HCT116 (cell line): ENCODE results near the gene GRID2. TPM values are rescaled to one million over a fixed set of nuclear protein-coding genes. Genes with fewer than 3 reads are reported as not detected.

ENCODE experiments used
- ATAC-seq: fragments of 200-7000 bp; cut with Tn5 transposase; 2 replicates; pipeline ENCODE4 v1.9.1; 2020; ENCODE audit warnings: mild to moderate bottlenecking, moderate library complexity
- BruUV-seq: library from RNA; stranded (reverse); fragments of 400-500 nt; replicated peaks from 2 replicates; lab custom pipeline; 2021; lab: Mats Ljungman, UMichigan
- CTCF ChIA-PET: fragments of 300-600 bp; sonication (Branson Sonifier 250); formaldehyde crosslinking; loops from one replicate; lab custom pipeline; 2021; ENCODE audit warnings: antibody characterized with exemption; lab: Charles Lee
- POLR2A ChIA-PET: fragments of 300-600, 350-600 bp; sonication (Branson Sonifier 250); formaldehyde crosslinking; loops from one replicate; lab custom pipeline; 2021; ENCODE audit warnings: antibody characterized with exemption; lab: Charles Lee
- RAD21 ChIA-PET, 2 experiments: fragments of 300-600 bp; sonication (Branson Sonifier 250); formaldehyde crosslinking; loops; one replicate each; lab custom pipeline; 2023; ENCODE audit warnings: low total read pairs in 2 of 2; ENCODE audit not compliant: uncharacterized antibody in 2 of 2, unreplicated experiment in 2 of 2, low non-redundant PET in 1 of 2; lab: Charles Lee
- DNase-seq: peaks from one replicate; pipeline ENCODE4 v3.0.0-alpha.2; 2010; ENCODE audit warnings: low read depth, low spot score
- H2AFZ ChIP-seq: fragments of 200-600 bp; shearing (Covaris generic), sonication (generic); 2 replicates; pipeline ENCODE4 v1.6.1; 2017; ENCODE audit warnings: low read depth, mixed run types, mixed read lengths, antibody characterized with exemption, low read length; ENCODE audit not compliant: poor library complexity, severe bottlenecking
- H3K27ac ChIP-seq: 2 replicates; pipeline ENCODE4 v1.5.1; 2012; ENCODE audit warnings: low read depth, low read length
- H3K27me3 ChIP-seq: fragments of 200-600 bp; sonication (generic); 2 replicates; pipeline ENCODE4 v1.6.1; 2016; ENCODE audit warnings: mixed run types, low read length, mixed read lengths; ENCODE audit not compliant: insufficient read depth
- H3K36me3 ChIP-seq, 2 experiments: fragments of 200-500 bp in 1 of 2; fragments of 200-600 bp in 1 of 2; sonication (Bioruptor generic) in 1 of 2; sonication (generic) in 1 of 2; 2 replicates each; pipeline versions ENCODE4 v1.5.1 to v1.6.1; 2014 to 2016; ENCODE audit warnings: low read length in 2 of 2, inconsistent platforms in 1 of 2, mixed read lengths in 1 of 2, mixed run types in 1 of 2; ENCODE audit not compliant: insufficient read depth in 2 of 2, control insufficient read depth in 1 of 2
- H3K4me1 ChIP-seq, 2 experiments: fragments of 200-600 bp in 1 of 2; sonication (generic) in 1 of 2; 2 replicates each; pipeline versions ENCODE4 v1.5.1 to v1.6.1; 2012 to 2017; ENCODE audit warnings: low read length in 2 of 2, inconsistent platforms in 1 of 2, mild to moderate bottlenecking in 1 of 2, mixed read lengths in 1 of 2, mixed run types in 1 of 2, moderate library complexity in 1 of 2; ENCODE audit not compliant: insufficient read depth in 2 of 2, control insufficient read depth in 1 of 2
- H3K4me2 ChIP-seq: fragments of 200-600 bp; sonication (generic); 2 replicates; pipeline ENCODE4 v1.6.1; 2017; ENCODE audit warnings: mixed run types, low read length, mixed read lengths
- H3K4me3 ChIP-seq, 2 experiments: fragments of 200-600 bp in 1 of 2; sonication (generic) in 1 of 2; replicated peaks in 1 of 2; 2 replicates each; pipeline ENCODE4 v1.5.1; 2011 to 2016; ENCODE audit warnings: low read length in 2 of 2, control low read depth in 1 of 2, low read depth in 1 of 2, mild to moderate bottlenecking in 1 of 2, mixed read lengths in 1 of 2, mixed run types in 1 of 2
- H3K79me2 ChIP-seq: fragments of 200-600 bp; sonication (generic); 2 replicates; pipeline ENCODE4 v1.6.1; 2017; ENCODE audit warnings: mild to moderate bottlenecking, mixed run types, low read length, moderate library complexity, mixed read lengths; ENCODE audit not compliant: insufficient read depth
- H3K9ac ChIP-seq: fragments of 200-600 bp; sonication (generic); 2 replicates; pipeline ENCODE4 v1.6.1; 2016; ENCODE audit warnings: low read length, mixed read lengths
- H3K9me2 ChIP-seq: fragments of 200-600 bp; sonication (generic), shearing (Covaris generic); 2 replicates; pipeline ENCODE4 v1.6.1; 2017; ENCODE audit warnings: mixed run types, mild to moderate bottlenecking, moderate library complexity; ENCODE audit not compliant: insufficient read depth
- H3K9me3 ChIP-seq, 2 experiments: fragments of 200-500 bp in 1 of 2; fragments of 200-600 bp in 1 of 2; sonication (Bioruptor generic) in 1 of 2; sonication (generic) in 1 of 2; 2 replicates each; pipeline ENCODE4 v1.6.1; 2014 to 2017; ENCODE audit warnings: low read length in 2 of 2, mixed read lengths in 2 of 2, inconsistent platforms in 1 of 2, low read depth in 1 of 2, mild to moderate bottlenecking in 1 of 2, mixed run types in 1 of 2, moderate library complexity in 1 of 2; ENCODE audit not compliant: control insufficient read depth in 1 of 2, insufficient read depth in 1 of 2
- H4K20me1 ChIP-seq: fragments of 200-600 bp; sonication (generic), shearing (Covaris generic); 2 replicates; pipeline ENCODE4 v1.6.1; 2017; ENCODE audit warnings: mixed run types, mild to moderate bottlenecking, moderate library complexity; ENCODE audit not compliant: insufficient read depth
- CEBPB ChIP-seq: IDR thresholded peaks from 2 replicates; pipeline ENCODE4 v1.6.1; 2012; ENCODE audit warnings: low read depth
- EGR1 ChIP-seq: IDR thresholded peaks from 2 replicates; pipeline ENCODE4 v1.6.1; 2012; ENCODE audit warnings: low read depth
- ELF1 ChIP-seq: IDR thresholded peaks from 2 replicates; pipeline ENCODE4 v1.6.1; 2012; ENCODE audit warnings: low read depth, borderline replicate concordance
- EZH2phosphoT487 ChIP-seq: fragments of 200-600 bp; IDR thresholded peaks from 2 replicates; pipeline ENCODE4 v1.6.1; 2018; ENCODE audit warnings: antibody characterized with exemption, borderline replicate concordance
- JUND ChIP-seq: IDR thresholded peaks from 2 replicates; pipeline ENCODE4 v1.6.1; 2012
- POLR2AphosphoS5 ChIP-seq: IDR thresholded peaks from 2 replicates; pipeline ENCODE4 v1.6.1; 2011; ENCODE audit warnings: mild to moderate bottlenecking, low read depth, low read length, moderate library complexity
- SIN3A ChIP-seq: IDR thresholded peaks from 2 replicates; pipeline ENCODE4 v1.6.1; 2012; ENCODE audit warnings: low read depth
- SP1 ChIP-seq: IDR thresholded peaks from 2 replicates; pipeline ENCODE4 v1.6.1; 2012; ENCODE audit warnings: low read depth
- SRF ChIP-seq: IDR thresholded peaks from 2 replicates; pipeline ENCODE4 v1.6.1; 2012; ENCODE audit warnings: low read depth
- ZFX ChIP-seq: fragments of 450-650 bp; IDR thresholded peaks from 2 replicates; pipeline ENCODE4 v1.6.1; 2017
- ZNF274 ChIP-seq: fragments of 200-500 bp; sonication (Bioruptor generic); IDR thresholded peaks from 2 replicates; pipeline ENCODE4 v1.6.1; 2014; ENCODE audit warnings: mild to moderate bottlenecking, low read depth, low read length, inconsistent platforms
- intact Hi-C: fragments of 100-400 bp; cut with micrococcal nuclease; formaldehyde crosslinking; loops from 2 replicates; pipeline ENCODE4 v1.10.0; 2022
- total RNA-seq: library from RNA; stranded (reverse); gene quantifications from one replicate; pipeline ENCODE4 v1.2.1, GENCODE V29; 2021; ENCODE audit not compliant: unreplicated experiment
- TF ChIP-seq, protein P1 (sequence below): IDR thresholded peaks from 2 replicates; pipeline ENCODE4 v1.6.1; 2011; ENCODE audit warnings: mild to moderate bottlenecking, low read length, moderate library complexity; ENCODE audit not compliant: insufficient replicate concordance; ENCODE audit errors: extremely low read depth
- TF ChIP-seq, protein P2 (sequence below), 3 experiments: fragments of 200-600 bp in 1 of 3; sonication (generic) in 1 of 3; IDR thresholded peaks in 2 of 3; conservative IDR thresholded peaks in 1 of 3; 2 replicates each; pipeline ENCODE4 v1.5.1; 2012 to 2017; ENCODE audit warnings: low read depth in 2 of 3, low read length in 2 of 3, antibody characterized with exemption in 1 of 3, borderline replicate concordance in 1 of 3, control low read depth in 1 of 3, mild to moderate bottlenecking in 1 of 3, mixed read lengths in 1 of 3, mixed run types in 1 of 3, moderate library complexity in 1 of 3; ENCODE audit not compliant: insufficient read depth in 1 of 3
- TF ChIP-seq, protein P3 (sequence below): IDR thresholded peaks from 2 replicates; pipeline ENCODE4 v1.6.1; 2012
- TF ChIP-seq, protein P4 (sequence below): IDR thresholded peaks from 2 replicates; pipeline ENCODE4 v1.6.1; 2012

GRID2 gene
- total RNA-seq, 1 experiment from 2014 or later, result not detected

DNA sequence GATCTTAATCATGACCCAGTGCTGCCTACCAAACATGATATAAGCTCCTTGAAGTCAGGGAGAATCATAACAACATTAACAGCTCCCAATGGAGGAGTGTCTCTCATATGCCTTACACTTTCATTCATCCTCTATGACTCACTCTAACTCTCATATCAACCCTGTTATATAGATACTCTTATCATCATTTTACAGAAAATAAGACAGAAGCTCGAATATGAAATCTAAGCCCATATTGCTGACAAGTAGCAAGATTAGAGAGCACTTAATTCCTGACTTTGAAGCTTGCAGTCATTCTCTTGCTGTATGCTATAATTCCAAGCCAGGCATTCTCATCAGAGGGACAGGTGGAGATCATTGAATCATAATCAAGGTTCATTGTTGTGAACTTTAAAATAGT lies 1048.1 kb downstream of the GRID2 start:
- H3K4me1 ChIP-seq, result no peaks in the 10 kb centered on the region
- ChIA-PET CTCF (no interaction called here), RAD21 (no interaction called here), POLR2A (no interaction called here)
- H3K4me2 ChIP-seq, result no peak overlapping the region
- H3K27ac ChIP-seq, result no peak overlapping the region
- ATAC-seq (no peak), DNase-seq (no peak)
- H3K9me3 ChIP-seq, result no peaks in the 10 kb centered on the region
- no TSS peak for BruUV-seq
- H2AFZ ChIP-seq, result no peak overlapping the region
- no peaks in the 10 kb centered on the region for H3K27me3 ChIP-seq
- H3K36me3 ChIP-seq, result no peaks in the 10 kb centered on the region
- H3K79me2 ChIP-seq, result no peaks in the 10 kb centered on the region
- H3K9me2 ChIP-seq, result no peaks in the 10 kb centered on the region
- TF ChIP-seq EGR1 (no peak), JUND (no peak), SIN3A (no peak), ELF1 (no peak)
- TF ChIP-seq, protein P1, sequence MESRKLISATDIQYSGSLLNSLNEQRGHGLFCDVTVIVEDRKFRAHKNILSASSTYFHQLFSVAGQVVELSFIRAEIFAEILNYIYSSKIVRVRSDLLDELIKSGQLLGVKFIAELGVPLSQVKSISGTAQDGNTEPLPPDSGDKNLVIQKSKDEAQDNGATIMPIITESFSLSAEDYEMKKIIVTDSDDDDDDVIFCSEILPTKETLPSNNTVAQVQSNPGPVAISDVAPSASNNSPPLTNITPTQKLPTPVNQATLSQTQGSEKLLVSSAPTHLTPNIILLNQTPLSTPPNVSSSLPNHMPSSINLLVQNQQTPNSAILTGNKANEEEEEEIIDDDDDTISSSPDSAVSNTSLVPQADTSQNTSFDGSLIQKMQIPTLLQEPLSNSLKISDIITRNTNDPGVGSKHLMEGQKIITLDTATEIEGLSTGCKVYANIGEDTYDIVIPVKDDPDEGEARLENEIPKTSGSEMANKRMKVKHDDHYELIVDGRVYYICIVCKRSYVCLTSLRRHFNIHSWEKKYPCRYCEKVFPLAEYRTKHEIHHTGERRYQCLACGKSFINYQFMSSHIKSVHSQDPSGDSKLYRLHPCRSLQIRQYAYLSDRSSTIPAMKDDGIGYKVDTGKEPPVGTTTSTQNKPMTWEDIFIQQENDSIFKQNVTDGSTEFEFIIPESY, result no peak
- H3K4me3 ChIP-seq, result no peak overlapping the region
- H4K20me1 ChIP-seq, result no peaks in the 10 kb centered on the region
- H3K9ac ChIP-seq, result no peak overlapping the region
- intact Hi-C loops, result no loop called here

DNA sequence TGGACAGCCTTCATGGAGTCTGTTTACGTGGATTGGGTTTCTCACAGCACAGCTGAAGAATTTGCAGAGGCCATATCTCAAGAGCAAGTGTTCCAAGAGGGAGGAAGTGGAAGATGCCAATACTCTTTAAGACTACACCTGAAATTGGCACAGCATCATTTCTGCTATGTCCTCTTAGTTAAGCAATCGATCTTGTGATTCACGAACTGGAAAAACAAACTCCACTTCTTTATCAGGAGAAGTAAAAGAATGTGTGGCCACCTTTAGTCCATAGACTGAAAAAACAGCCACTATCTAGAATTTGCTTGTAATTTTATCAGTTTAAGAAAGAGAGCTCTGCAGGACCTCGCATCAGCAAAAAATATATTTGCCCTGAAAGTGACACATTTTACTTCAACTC lies 1051.6 kb downstream of the GRID2 start:
- RAD21 ChIA-PET, result no interaction called here

More for the DNA sequence above, 1051.6 kb downstream of the GRID2 start:
- Histone ChIP-seq H3K9me3 (no peaks in the 10 kb centered on the region), H3K79me2 (no peaks in the 10 kb centered on the region), H2AFZ (no peak overlapping the region), H3K4me3 (no peak overlapping the region), H3K4me1 (no peaks in the 10 kb centered on the region), H3K4me2 (no peak overlapping the region), H3K9ac (no peak overlapping the region), H4K20me1 (no peaks in the 10 kb centered on the region), H3K36me3 (no peaks in the 10 kb centered on the region), H3K9me2 (no peaks in the 10 kb centered on the region), H3K27me3 (no peaks in the 10 kb centered on the region), H3K27ac (no peak overlapping the region)
- POLR2A ChIA-PET, result no interaction called here
- ATAC-seq (no peak), DNase-seq (no peak)
- no TSS peak for BruUV-seq
- TF ChIP-seq SP1, result no peak
- no peak for TF ChIP-seq SIN3A
- TF ChIP-seq SRF, result no peak
- TF ChIP-seq ZNF274, result no peak
- TF ChIP-seq, protein P2, sequence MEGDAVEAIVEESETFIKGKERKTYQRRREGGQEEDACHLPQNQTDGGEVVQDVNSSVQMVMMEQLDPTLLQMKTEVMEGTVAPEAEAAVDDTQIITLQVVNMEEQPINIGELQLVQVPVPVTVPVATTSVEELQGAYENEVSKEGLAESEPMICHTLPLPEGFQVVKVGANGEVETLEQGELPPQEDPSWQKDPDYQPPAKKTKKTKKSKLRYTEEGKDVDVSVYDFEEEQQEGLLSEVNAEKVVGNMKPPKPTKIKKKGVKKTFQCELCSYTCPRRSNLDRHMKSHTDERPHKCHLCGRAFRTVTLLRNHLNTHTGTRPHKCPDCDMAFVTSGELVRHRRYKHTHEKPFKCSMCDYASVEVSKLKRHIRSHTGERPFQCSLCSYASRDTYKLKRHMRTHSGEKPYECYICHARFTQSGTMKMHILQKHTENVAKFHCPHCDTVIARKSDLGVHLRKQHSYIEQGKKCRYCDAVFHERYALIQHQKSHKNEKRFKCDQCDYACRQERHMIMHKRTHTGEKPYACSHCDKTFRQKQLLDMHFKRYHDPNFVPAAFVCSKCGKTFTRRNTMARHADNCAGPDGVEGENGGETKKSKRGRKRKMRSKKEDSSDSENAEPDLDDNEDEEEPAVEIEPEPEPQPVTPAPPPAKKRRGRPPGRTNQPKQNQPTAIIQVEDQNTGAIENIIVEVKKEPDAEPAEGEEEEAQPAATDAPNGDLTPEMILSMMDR (IDR thresholded peaks at IDR 0.05 in 2 of 3, conservative IDR thresholded peaks at IDR 0.05 in 1 of 3; ENCODE audit: borderline replicate concordance in 1 of 3, insufficient read depth in 1 of 3, low read depth in 2 of 3, low read length in 2 of 3), result no peak
- TF ChIP-seq CEBPB, result no peak
- TF ChIP-seq, protein P3, sequence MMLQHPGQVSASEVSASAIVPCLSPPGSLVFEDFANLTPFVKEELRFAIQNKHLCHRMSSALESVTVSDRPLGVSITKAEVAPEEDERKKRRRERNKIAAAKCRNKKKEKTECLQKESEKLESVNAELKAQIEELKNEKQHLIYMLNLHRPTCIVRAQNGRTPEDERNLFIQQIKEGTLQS, result no peak
- TF ChIP-seq, protein P4, sequence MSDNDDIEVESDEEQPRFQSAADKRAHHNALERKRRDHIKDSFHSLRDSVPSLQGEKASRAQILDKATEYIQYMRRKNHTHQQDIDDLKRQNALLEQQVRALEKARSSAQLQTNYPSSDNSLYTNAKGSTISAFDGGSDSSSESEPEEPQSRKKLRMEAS, result no peak
- TF ChIP-seq ZFX, result no peak
- no peak for TF ChIP-seq EZH2phosphoT487
- TF ChIP-seq, protein P1, result no peak
- no peak for TF ChIP-seq POLR2AphosphoS5
- no peak for TF ChIP-seq JUND
- intact Hi-C loops, result no loop called here
- CTCF ChIA-PET, result no interaction called here
